Measurements from ENCODE around the gene AFF2. TPM values are rescaled to one million over a fixed set of nuclear protein-coding genes. Genes with fewer than 3 reads are reported as not detected.

Gene AFF2
- total RNA-seq, 4 donors from 2014 or later, result 2.8 to 25.8 (median 8.6) TPM

DNA sequence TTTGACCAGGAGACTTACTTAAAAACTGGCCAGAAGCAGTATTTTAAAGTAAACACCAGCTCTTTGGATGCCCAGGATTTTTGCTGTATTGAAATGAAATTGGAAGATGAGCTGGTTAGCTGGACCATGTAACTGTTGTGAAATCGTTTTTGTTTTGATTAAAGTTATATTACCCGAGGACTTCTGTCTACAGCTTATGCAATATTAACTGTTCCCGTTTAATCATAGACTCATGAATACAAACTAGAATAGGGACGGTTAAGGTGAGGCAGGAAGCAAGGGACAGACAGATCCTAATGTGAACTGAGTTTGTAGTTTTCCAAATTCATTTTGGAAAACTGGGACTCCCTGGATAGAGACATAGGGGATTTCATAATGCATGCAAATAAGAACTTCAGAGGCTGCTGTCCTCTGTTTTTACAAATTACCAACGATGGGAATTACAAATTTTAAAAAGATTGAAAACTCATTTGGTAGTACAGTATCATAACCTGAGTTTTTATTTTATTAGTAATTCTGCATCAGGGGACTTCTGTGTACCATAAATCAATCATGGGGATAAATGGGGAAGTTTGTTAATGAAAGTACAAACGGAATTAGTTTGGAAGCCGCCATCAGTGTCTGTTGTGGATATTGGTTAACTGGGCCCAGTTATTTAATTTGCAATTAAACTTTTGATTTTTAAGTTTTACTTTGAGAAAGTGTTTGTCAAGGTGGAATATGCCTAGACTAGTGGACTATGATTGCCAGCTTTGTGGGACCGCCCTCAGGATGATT lies 304.4 kb downstream of the AFF2 start:
- TF ChIP-seq, protein P1, sequence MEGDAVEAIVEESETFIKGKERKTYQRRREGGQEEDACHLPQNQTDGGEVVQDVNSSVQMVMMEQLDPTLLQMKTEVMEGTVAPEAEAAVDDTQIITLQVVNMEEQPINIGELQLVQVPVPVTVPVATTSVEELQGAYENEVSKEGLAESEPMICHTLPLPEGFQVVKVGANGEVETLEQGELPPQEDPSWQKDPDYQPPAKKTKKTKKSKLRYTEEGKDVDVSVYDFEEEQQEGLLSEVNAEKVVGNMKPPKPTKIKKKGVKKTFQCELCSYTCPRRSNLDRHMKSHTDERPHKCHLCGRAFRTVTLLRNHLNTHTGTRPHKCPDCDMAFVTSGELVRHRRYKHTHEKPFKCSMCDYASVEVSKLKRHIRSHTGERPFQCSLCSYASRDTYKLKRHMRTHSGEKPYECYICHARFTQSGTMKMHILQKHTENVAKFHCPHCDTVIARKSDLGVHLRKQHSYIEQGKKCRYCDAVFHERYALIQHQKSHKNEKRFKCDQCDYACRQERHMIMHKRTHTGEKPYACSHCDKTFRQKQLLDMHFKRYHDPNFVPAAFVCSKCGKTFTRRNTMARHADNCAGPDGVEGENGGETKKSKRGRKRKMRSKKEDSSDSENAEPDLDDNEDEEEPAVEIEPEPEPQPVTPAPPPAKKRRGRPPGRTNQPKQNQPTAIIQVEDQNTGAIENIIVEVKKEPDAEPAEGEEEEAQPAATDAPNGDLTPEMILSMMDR (IDR thresholded peaks at IDR 0.05; ENCODE audit: low read depth), result no peak

DNA sequence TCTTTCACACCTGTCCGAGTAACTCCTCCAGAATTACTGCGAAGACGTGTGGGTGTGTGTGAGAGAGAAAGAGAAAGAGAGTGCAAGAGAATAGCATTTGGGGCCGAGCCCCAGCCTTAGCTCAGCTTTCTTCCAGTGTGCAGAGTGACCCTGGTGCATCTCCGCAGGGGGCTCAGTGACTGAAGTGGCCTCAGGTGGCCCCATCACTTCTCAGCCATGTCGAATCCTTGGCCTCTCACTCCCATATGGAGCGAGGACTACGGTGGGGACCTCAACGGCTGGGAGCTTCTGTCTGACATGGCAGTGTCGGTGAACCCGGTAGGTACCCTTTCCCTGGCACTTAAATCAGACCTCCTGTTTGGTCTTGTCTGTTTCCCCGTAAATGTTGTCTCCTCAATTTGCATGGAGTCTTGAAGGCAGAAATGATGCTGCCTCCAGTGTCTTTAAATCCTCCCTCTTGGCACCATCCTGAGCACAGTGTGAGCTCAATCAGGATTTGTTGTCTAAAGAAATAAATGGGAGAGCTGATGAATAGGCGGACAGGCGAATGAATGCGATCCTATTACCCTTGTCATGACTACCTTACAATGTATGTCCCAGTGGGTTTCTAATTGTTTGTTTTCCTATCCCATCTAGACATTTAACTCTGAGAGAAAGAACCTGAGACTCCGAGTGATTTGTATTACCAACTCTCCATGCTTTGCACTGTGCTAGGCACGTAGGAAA lies 305.9 kb downstream of the AFF2 start:
- TF ChIP-seq, protein P1 (IDR thresholded peaks at IDR 0.05; ENCODE audit: low read depth), result no peak

DNA sequence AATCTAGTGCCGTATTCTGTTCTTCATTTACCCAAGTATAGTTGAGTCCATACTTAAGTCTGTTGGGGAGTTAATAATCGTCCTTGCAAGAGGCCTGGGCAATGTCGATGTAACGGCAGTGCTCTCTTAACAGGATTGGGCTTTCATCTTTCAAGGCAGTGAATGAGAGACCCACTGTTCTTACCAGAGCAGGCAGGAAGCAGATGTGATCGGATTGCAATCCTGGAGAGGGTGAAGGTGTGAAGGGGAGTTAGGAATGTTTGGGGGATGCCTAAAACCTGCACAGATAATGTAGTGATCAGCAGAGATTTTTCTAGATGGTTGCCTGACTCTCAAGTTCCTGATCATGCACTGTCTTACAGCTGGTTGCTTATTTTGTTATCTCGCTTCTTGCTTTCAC lies 308.4 kb downstream of the AFF2 start:
- TF ChIP-seq, protein P1 (IDR thresholded peaks at IDR 0.05; ENCODE audit: low read depth), result no peak

DNA sequence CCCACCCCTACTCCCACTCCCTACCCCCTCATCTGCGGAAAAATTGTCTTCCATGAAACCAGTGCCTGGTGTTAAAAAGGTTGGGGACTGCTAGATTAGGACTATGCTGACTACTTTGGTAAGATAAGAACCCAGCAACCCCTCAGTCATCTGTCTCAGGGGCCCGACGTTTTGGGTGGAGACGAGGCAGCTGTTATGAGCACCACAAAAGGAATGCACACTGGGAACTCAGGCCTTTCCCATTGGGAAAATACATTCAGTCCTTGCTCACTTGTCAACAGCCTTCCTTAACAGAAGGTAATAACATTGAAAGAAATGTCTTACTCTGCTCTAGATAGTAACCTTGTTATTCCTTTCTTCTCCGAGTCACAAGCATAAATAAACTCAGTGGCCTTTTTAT lies 310.8 kb downstream of the AFF2 start:
- TF ChIP-seq, protein P1 (IDR thresholded peaks at IDR 0.05; ENCODE audit: low read depth), result no peak

DNA sequence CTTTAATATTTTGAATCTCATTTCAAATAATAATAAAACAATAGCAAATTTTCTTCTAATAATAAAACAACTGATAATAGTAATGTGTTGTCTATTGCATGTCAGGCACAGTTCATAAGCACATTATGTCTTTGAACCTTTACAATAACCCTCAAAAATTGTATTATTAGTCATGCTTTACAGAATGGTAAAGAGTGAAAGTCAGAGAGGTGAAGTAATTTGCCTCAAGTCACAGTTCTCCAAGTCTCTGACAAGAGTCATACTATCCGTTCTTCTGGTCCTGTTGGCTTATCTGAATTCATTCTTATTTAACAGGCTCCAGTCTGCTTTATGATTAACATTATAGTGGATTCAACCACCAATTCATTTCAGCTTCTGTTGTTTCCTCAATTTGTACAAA lies 313.0 kb downstream of the AFF2 start:
- TF ChIP-seq, protein P1 (IDR thresholded peaks at IDR 0.05; ENCODE audit: low read depth), result no peak

DNA sequence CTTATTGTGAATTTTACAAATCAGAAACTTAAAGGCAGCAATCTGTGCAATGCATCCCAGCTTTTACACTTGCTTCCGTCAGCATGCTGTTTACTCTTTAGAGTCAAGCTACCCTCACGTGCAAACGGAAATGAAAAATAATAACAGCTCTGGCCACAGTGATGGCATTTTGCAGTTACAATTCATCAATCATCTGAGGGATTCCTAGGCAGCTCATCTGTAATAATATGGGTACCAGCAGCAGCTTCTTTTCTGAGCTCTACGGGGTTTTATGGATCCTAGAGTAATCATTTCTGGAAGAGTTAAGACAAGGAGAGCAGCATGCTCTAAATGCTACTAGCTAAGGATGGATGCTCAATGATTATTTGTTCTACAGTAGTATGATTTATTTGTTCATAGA lies 313.6 kb downstream of the AFF2 start:
- TF ChIP-seq, protein P1 (IDR thresholded peaks at IDR 0.05; ENCODE audit: low read depth), result no peak

DNA sequence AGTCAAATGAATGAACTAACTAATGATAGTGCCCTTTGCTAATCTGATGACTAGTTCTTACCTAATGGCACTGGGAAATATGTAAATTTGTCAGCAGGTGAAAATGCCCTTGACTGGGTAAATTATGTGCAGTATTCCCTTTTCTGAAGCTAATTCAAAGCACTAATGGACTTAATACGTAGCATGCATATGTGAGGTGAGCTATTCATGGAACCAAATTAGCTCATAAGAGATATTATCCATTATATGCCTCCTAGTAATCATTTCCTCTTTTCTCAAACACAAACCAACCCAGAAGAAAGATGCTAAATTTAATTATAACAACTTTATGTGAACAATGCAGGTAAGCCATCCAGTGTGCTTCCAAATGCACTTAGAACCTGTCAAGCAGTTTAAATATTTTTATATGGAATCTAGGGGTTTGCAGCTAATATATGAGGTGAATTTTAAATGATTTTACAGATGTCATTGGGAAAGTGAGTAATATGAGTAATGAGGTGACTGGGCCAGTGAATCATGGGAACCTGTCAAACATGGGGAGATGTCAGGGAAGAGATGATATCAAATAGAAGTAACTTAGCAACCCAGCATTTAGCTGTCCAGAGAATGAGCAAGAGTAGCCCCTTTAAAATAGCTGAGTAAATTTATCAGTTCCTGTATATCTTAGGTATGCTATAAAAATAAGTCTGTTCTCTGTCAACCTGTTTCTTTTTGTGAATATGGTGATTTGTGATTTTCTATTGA lies 315.0 kb downstream of the AFF2 start:
- TF ChIP-seq, protein P1 (IDR thresholded peaks at IDR 0.05; ENCODE audit: low read depth), result no peak
